Measurements from ENCODE around the gene TASOR.
A peak's percentile ranks its signal among the peaks of the same experiment; 100 is the strongest.

The TASOR gene

DNA sequence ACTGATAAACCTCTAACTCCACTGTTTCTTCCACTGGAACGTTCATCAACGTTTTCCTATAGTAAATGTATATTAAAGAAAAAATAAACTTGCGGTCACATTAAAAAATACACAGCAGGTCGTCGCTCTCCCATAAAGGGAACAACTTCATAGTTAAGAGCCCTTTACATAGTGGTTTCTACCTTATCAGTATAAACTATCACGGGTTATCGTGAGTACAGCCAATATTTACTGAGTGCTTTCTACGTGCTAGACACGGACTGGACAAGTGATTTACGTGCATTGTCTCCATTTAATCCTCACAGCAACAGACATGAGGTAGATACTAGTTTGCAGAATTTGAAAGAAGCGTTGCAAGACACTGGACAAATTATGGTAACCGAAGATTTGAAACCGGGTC, 964 bp upstream of the TASOR start:
- DNase-seq = no peak

GRCh38 chr3:56682462-56683121, 473 bp downstream of the TASOR start:
- peak; percentile 78 for DNase-seq

DNA sequence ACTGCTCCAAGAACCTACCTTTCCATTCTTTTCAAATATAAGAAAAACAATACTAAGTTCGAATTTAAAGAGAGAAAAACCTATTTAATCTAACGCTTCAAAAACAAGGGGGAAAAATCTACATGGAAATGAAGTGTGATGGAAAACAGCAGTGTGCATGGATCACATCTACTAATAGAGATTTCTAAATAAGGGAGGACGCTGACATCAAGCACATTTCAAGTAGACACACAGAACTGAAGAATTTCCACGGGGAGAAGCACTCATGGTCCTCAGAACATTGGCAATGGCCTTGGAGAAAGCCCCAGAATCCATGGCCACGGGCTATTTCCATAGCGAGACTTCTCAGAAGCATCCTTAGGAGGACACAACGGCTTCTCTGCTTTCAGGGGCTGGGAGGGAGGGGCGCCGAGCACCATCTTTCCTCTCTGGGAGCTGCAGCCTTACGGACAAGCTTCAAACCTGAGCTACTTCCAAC, 1.0 kb downstream of the TASOR start:
- DNase-seq = no peak

- DNase-seq = no peak
These were observed 2.9 kb downstream of the TASOR start for GRCh38 chr3:56680054-56680580.

- DNase-seq = no peak
These were observed 5.8 kb downstream of the TASOR start for GRCh38 chr3:56677286-56677685.

GRCh38 chr3:56673781-56674457, 9.1 kb downstream of the TASOR start:
- no peak for DNase-seq

DNA sequence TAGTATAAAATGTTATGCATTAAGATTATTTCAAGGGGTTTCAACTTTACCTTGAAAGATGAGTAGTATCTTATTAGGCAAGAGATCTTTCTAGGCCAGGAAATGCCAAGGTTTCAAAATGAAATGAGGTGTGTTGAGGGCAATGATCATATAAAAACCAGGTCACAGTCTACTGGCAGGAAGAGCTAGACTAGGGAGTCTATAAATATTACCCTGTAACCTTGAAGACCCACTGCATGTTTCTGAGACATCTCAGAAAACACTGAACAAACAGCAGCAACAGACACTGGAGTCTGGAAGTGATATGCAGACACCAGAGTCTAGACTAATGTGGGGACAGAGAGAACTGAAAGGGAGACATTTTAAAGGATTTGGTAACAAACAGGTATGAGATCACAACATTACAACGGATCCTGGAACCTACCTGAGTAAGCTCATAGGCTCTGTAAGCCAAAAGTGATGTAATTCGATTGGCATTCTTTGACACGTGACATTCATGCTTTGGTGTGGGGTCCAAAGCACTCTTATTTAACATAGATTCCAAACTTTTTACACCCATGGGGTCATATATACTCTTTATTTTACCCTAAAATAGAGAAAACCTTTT, 15.0 kb downstream of the TASOR start:
- DNase-seq = peak; percentile 9

GRCh38 chr3:56664823-56665222, 18.2 kb downstream of the TASOR start:
- DNase-seq = no peak

- no peak for DNase-seq
These were observed 27.4 kb downstream of the TASOR start for GRCh38 chr3:56655709-56656108.

DNA sequence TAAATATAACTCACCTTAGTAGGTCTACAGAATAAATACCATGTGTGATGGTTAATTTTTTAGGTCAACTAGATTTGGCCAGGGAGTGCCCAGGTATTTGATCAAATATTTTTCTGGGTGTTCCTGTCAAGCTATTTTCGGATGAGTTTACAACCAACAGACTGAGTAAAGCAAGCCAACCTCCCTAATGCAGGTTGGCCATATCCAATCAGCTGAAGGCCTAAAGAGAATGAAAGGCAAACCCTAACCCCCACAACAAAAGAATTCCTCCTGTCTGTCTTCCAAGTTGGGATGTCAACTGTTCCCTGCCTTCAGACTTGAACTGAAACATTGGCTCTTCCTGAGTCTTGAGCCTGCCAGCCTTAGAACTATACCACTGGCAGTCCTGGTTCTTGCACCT, 28.6 kb downstream of the TASOR start:
- no peak for DNase-seq

- DNase-seq = no peak
These were observed 37.7 kb downstream of the TASOR start for GRCh38 chr3:56645407-56645806.

DNA sequence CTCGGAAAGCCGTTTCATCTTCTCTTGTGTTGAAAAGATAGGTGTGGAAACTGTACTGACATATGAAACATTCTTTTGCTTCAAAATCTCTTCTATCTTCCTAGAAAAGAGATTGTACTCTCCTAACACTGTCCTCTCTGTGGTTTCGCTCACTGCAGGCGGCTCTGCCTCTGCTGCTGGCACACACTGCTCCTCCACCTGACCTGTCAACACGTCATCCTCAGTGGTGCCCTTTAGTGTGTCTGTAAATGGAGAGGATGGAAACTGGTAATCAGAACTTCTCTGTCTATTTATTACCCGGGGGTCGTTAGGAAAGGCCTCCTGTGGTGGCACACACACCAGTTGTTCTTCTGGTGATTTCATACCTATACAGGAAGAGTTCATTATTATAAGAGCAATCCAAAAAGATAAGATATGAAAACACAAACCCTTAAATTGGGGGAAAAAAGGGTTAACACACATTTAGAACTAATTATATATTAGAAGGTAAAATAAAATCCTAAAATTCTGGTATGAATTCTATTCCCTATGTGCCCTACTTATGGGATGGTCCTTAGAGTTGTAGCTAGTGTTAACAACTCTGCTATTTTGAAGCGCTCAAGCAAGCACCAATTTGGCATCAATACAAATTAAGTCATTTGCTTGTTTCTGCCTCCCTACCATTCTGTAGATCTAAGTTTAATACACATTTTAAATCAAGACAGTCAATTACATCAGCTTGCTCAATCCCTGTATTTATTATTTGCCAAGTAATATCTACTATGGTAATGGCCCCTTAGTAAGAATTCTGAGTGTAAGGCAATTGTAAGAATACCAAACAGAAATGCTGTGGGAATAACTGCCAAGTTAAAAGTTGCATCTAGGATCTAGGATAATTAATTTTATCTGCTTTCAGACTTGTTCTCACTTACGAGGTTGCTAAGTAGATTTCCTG, 49.2 kb downstream of the TASOR start:
- no peak for DNase-seq
